ENCODE data around the gene STK4. TPM values are rescaled to one million over a fixed set of nuclear protein-coding genes. Genes with fewer than 3 reads are reported as not detected.

STK4 gene
- total RNA-seq, 1 experiment from 2014 or later, result 43.0 TPM

- Mint-ChIP-seq H3K4me1 (peaks cover 3 to 4% of the 10 kb centered on the region in 2 experiments), H3K27me3 (ENCODE audit: low read depth) (no peaks in the 10 kb centered on the region), H3K9me3 (no peaks in the 10 kb centered on the region), H3K27ac (no peak overlapping the region), H3K4me3 (no peak overlapping the region), H3K36me3 (ENCODE audit: insufficient read depth in 1 of 3, low read depth in 3 of 3) (peaks cover 10 to 70% (median 50%) of the 10 kb centered on the region in 3 experiments; a peak in 6 of 7 replicates)
- H3K14ac ChIP-seq (ENCODE audit: insufficient read depth, low read length), result no peak overlapping the region
- H2AK5ac ChIP-seq (ENCODE audit: insufficient read length, low read length), result no peak overlapping the region
- no CpG with 5 or more reads among the region's 14 CpGs for WGBS (ENCODE audit: extremely low coverage, insufficient read length, low lambda C conversion rate)
- no peaks in the 10 kb centered on the region; the same call in 1 of the 2 replicates for H3K4me1 ChIP-seq (ENCODE audit: insufficient read depth, low read length)
- no peak overlapping the region for H3K23ac ChIP-seq (ENCODE audit: insufficient read length, low read depth, low read length)
- H4K91ac ChIP-seq (ENCODE audit: insufficient read length, low read depth, low read length), result no peak overlapping the region
- no peaks in the 10 kb centered on the region for H3K23me2 ChIP-seq (ENCODE audit: insufficient read length, low read depth, low read length, poor library complexity, severe bottlenecking)
- H2BK15ac ChIP-seq (ENCODE audit: low read depth, low read length), result no peak overlapping the region
- H2BK20ac ChIP-seq (ENCODE audit: low read depth, low read length, poor library complexity, severe bottlenecking), result no peak overlapping the region
- no peak overlapping the region for H4K8ac ChIP-seq (replicated peaks; ENCODE audit: insufficient read length, low read depth, low read length)
- H4K5ac ChIP-seq (ENCODE audit: insufficient read length, low read depth, low read length), result no peak overlapping the region
- no peaks in the 10 kb centered on the region for H4K20me1 ChIP-seq (ENCODE audit: control insufficient read depth, insufficient read depth, insufficient read length)
- no peak overlapping the region for H3T11ph ChIP-seq (ENCODE audit: low read length)
- H3K27ac ChIP-seq (ENCODE audit: insufficient read length, low read depth, low read length), result no peak overlapping the region
- H3K56ac ChIP-seq (ENCODE audit: insufficient read length, low read depth, low read length), result no peak overlapping the region
- no peak for TF ChIP-seq CTCF (conservative IDR thresholded peaks at IDR 0.05)
- no peak overlapping the region for H2AFZ ChIP-seq (ENCODE audit: low read length)
- H3K79me2 ChIP-seq (ENCODE audit: insufficient read depth, low read length), result no peaks in the 10 kb centered on the region
- H2BK5ac ChIP-seq (ENCODE audit: insufficient read length, low read length), result no peak overlapping the region
- no peaks in the 10 kb centered on the region for H3K27me3 ChIP-seq (ENCODE audit: insufficient read depth, low read length)
- no peaks in the 10 kb centered on the region for H3K9me3 ChIP-seq (ENCODE audit: control insufficient read depth, low read depth, low read length)
- H3K79me1 ChIP-seq (ENCODE audit: insufficient read depth, low read depth, low read length, poor library complexity, severe bottlenecking), result no peaks in the 10 kb centered on the region
- no peak overlapping the region for H2BK12ac ChIP-seq (ENCODE audit: insufficient read length, low read depth, low read length)
- H2BK120ac ChIP-seq (ENCODE audit: low read depth, low read length, poor library complexity, severe bottlenecking), result no peak overlapping the region
- DNase-seq, result no peak
- H3K18ac ChIP-seq (ENCODE audit: insufficient read length, low read depth, low read length), result no peak overlapping the region
- no peak overlapping the region for H3K9ac ChIP-seq (ENCODE audit: extremely low read depth, insufficient read length, low read length)
- no peak overlapping the region for H3K4me2 ChIP-seq (ENCODE audit: insufficient read depth, insufficient read length, low read length)
- no peak overlapping the region for H3K4ac ChIP-seq (ENCODE audit: low read depth, low read length)
Observed at GRCh38 chr20:44921447-44921846, 44.9 kb upstream of the STK4 start.

Data from H9 (cell line).